Lower leg skin (tissue), 4 donors: ENCODE measurements around the gene SAPCD2. TPM values are rescaled to one million over a fixed set of nuclear protein-coding genes. Genes with fewer than 3 reads are reported as not detected.
A peak's percentile ranks its signal among the peaks of the same experiment; 100 is the strongest.

Experiments
- DNase-seq, 2 donors: peaks; one replicate each; pipeline ENCODE4 v3.0.0-alpha.2; 2019; ENCODE audit warnings: low spot score in 2 of 2
- H3K4me3 ChIP-seq: fragments of 200-600 bp; sonication (generic); 2 replicates; pipeline ENCODE4 v1.5.1; 2017; ENCODE audit warnings: mild to moderate bottlenecking, low read depth; ENCODE audit not compliant: poor library complexity, severe bottlenecking
- CTCF ChIP-seq, 3 donors: fragments of 450-650 bp; IDR thresholded peaks; one replicate each; pipeline ENCODE4 v1.5.1; 2016; ENCODE audit warnings: antibody characterized with exemption in 3 of 3, mild to moderate bottlenecking in 3 of 3, moderate library complexity in 2 of 3
- POLR2A ChIP-seq, 2 donors: fragments of 450-650 bp; IDR thresholded peaks; one replicate each; pipeline ENCODE4 v1.6.1; 2016 to 2017; ENCODE audit warnings: antibody characterized with exemption in 2 of 2, mild to moderate bottlenecking in 1 of 2, moderate library complexity in 1 of 2
- WGBS, 2 donors: methylation state at CpG; one replicate each; pipeline ENCODE4 v1.1.5; 2018; 5-methylcytosine and 5-hydroxymethylcytosine counted together
- intact Hi-C: fragments of 100-400 bp; cut with DNase I; formaldehyde crosslinking; loops from one replicate; pipeline ENCODE4 v1.15.0; 2023; ENCODE audit warnings: low total_unique reads
- total RNA-seq, 4 donors: library from RNA; depleted of rRNA; stranded (reverse); fragments of >200 nt; gene quantifications; one replicate each; pipeline ENCODE4 v1.1.0, GENCODE V29; 2016

The SAPCD2 gene
- total RNA-seq, 4 donors from 2014 or later = 5.7 to 25.6 (median 13.7) TPM

- 46 to 77% methylated on average over 13 to 21 of the region's 71 CpGs for WGBS, 2 donors
- H3K4me3 ChIP-seq = peak overlapping the region; percentile 35
- intact Hi-C loops = no loop called here
- TF ChIP-seq POLR2A (IDR thresholded peaks at IDR 0.05) (no peak), CTCF (IDR thresholded peaks at IDR 0.05) (no peak)
- no peak for DNase-seq
Measured at GRCh38 chr9:137052998-137053943, 17.1 kb downstream of the SAPCD2 start.

- intact Hi-C loops = no loop called here
- TF ChIP-seq CTCF (IDR thresholded peaks at IDR 0.05) = no peak
- TF ChIP-seq POLR2A (IDR thresholded peaks at IDR 0.05) = no peak
- 88% methylated on average over 6 to 7 of the region's 8 CpGs for WGBS, 2 donors
Measured at GRCh38 chr9:137052293-137052692, 18.1 kb downstream of the SAPCD2 start.

GRCh38 chr9:137051145-137051724, 19.1 kb downstream of the SAPCD2 start:
- no peak for DNase-seq
- no peak overlapping the region for H3K4me3 ChIP-seq
- no peak for TF ChIP-seq CTCF (IDR thresholded peaks at IDR 0.05)
- TF ChIP-seq POLR2A (IDR thresholded peaks at IDR 0.05) = no peak
- intact Hi-C loops = no loop called here
- 83 to 93% methylated on average over 10 to 11 of the region's 17 CpGs for WGBS, 2 donors

More at GRCh38 chr9:137052293-137052692, 18.1 kb downstream of the SAPCD2 start:
- H3K4me3 ChIP-seq = no peak overlapping the region
- DNase-seq = no peak

GRCh38 chr9:137050570-137050969, 19.8 kb downstream of the SAPCD2 start:
- WGBS, 2 donors = 82 to 93% methylated on average over 5 of the region's 5 CpGs
- TF ChIP-seq POLR2A (IDR thresholded peaks at IDR 0.05) = no peak
- no peak for TF ChIP-seq CTCF (IDR thresholded peaks at IDR 0.05)
- intact Hi-C loops = no loop called here
- H3K4me3 ChIP-seq = no peak overlapping the region
- DNase-seq = no peak

GRCh38 chr9:137049544-137050449, 20.6 kb downstream of the SAPCD2 start:
- no peak for TF ChIP-seq POLR2A (IDR thresholded peaks at IDR 0.05)
- no peak for TF ChIP-seq CTCF (IDR thresholded peaks at IDR 0.05)
- intact Hi-C loops = no loop called here
- no peak for DNase-seq
- no peak overlapping the region for H3K4me3 ChIP-seq
- WGBS, 2 donors = 54 to 56% methylated on average over 34 to 38 of the region's 38 CpGs
